ENCODE measurements around the gene ULK4. TPM values are rescaled to one million over a fixed set of nuclear protein-coding genes. Genes with fewer than 3 reads are reported as not detected.

The ULK4 gene
- total and polyA plus RNA-seq, 2 of the 4 experiments (the other 2 are of a cell fraction): 2.7 to 5.0 TPM

- dilution Hi-C loops (cut with HindIII; ENCODE audit: low sequenced_read_pairs, unreplicated experiment): no loop called here
- Histone ChIP-seq H3K27me3 (ENCODE audit: control insufficient read depth, insufficient read depth, low read length) (no peaks in the 10 kb centered on the region), H3K18ac (ENCODE audit: low read depth, low read length) (no peak overlapping the region), H4K5ac (ENCODE audit: low read depth, low read length) (no peak overlapping the region), H3K4me2 (ENCODE audit: low read depth, low read length) (no peak overlapping the region), H2BK20ac (ENCODE audit: low read depth, low read length) (no peak overlapping the region), H2BK120ac (ENCODE audit: low read depth, low read length) (no peak overlapping the region), H2AK9ac (replicated peaks; ENCODE audit: low read depth, low read length, poor library complexity) (no peak overlapping the region), H3K23ac (ENCODE audit: low read depth, low read length) (no peak overlapping the region), H3K9me1 (ENCODE audit: insufficient read depth, low read length) (peaks cover 3% of the 10 kb centered on the region; the same call in 1 of the 2 replicates), H3K36me3 (ENCODE audit: control insufficient read depth, insufficient read depth, low read length) (peaks cover 54% of the 10 kb centered on the region), H2BK15ac (ENCODE audit: low read depth, low read length) (no peak overlapping the region), H3K14ac (replicated peaks; ENCODE audit: low read depth, low read length) (no peak overlapping the region), H2AFZ (replicated peaks; ENCODE audit: low read length, poor library complexity) (no peak overlapping the region), H2BK5ac (ENCODE audit: low read depth, low read length, poor library complexity, severe bottlenecking) (no peak overlapping the region), H3K9ac (ENCODE audit: low read depth, low read length) (no peak overlapping the region), H4K20me1 (ENCODE audit: insufficient read depth, low read length) (peaks cover 4% of the 10 kb centered on the region; the same call in 1 of the 2 replicates), H3K4me3 (ENCODE audit: insufficient read depth, low read depth, low read length) (no peak overlapping the region), H3K79me1 (ENCODE audit: low read depth in 1 of 2, low read length in 2 of 2) (peaks cover 20 to 29% of the 10 kb centered on the region in 2 experiments), H3K56ac (ENCODE audit: extremely low read depth, insufficient read depth, low read length) (no peak overlapping the region), H3K4me1 (ENCODE audit: control insufficient read depth, insufficient read depth, low read length) (no peaks in the 10 kb centered on the region), H3K4ac (ENCODE audit: low read depth, low read length) (no peak overlapping the region), H4K8ac (ENCODE audit: low read depth in 2 of 2, low read length in 2 of 2) (no peak overlapping the region), H4K91ac (ENCODE audit: insufficient read depth, low read depth, low read length) (no peak overlapping the region), H3K27ac (ENCODE audit: insufficient read depth, low read length) (no peak overlapping the region), H2AK5ac (ENCODE audit: low read depth, low read length) (no peak overlapping the region), H3K9me3 (ENCODE audit: control insufficient read depth, insufficient read depth, low read length) (no peaks in the 10 kb centered on the region)
- no peak for ATAC-seq (ENCODE audit: low read depth)
- in situ Hi-C loops (cut with MboI; ENCODE audit: low sequenced_read_pairs): no loop called here
- DNase-seq: no peak
- CTCF ChIA-PET: no interaction called here
- no CpG with 5 or more reads among the region's 3 CpGs for WGBS, 2 experiments (ENCODE audit: extremely low coverage in 2 of 2, insufficient read length in 1 of 2)
- intact Hi-C loops (cut with micrococcal nuclease): loop anchor here (5.0 kb wide), 1 partner anchor 479 kb away; no protein-coding TSS in a partner anchor
- no peak for TF ChIP-seq SMC3 (IDR thresholded peaks at IDR 0.05; ENCODE audit: low read depth, low read length)
- TF ChIP-seq POLR2A (IDR thresholded peaks at IDR 0.05; ENCODE audit: low read depth, low read length): no peak
- TF ChIP-seq ELK1 (IDR thresholded peaks at IDR 0.05; ENCODE audit: borderline replicate concordance, low read depth, low read length): no peak
- no peak for TF ChIP-seq NFE2L2 (IDR thresholded peaks at IDR 0.05; ENCODE audit: low read depth, low read length)
- no peak for TF ChIP-seq CEBPB (IDR thresholded peaks at IDR 0.05; ENCODE audit: low read depth, low read length)
- no peak for TF ChIP-seq MAFK (IDR thresholded peaks at IDR 0.05; ENCODE audit: low read depth, low read length)
- POLR2A ChIA-PET (ENCODE audit: unreplicated experiment): interaction anchor here (0.6 kb wide), 1 partner anchor 8 kb away, joined by 4 read pairs; no protein-coding TSS in a partner anchor
- BruUV-seq (replicated peaks): no TSS peak
Observed at GRCh38 chr3:41237907-41238306, 724.0 kb downstream of the ULK4 start.
